Activated CD4-positive, CD25-positive, alpha-beta regulatory T cell treated with anti-CD3 and anti-CD28 coated beads, Interleukin-2, amount 50 U/mL, for 24 hours (primary cell): ENCODE results near the gene SLC35B2.

Experiments used
- ATAC-seq, 2 donors: fragments of 150-1000 bp; cut with Tn5 transposase; one replicate each; pipeline ENCODE4 v1.10.0; 2021; ENCODE audit warnings: mild to moderate bottlenecking in 1 of 2, moderate library complexity in 1 of 2

Gene SLC35B2

GRCh38 chr6:44266347-44266746 lies 9.0 kb upstream of the SLC35B2 start:
- no peak for ATAC-seq

- no peak for ATAC-seq
Observed at GRCh38 chr6:44265722-44266233, 8.4 kb upstream of the SLC35B2 start.

- peak; percentile 61 to 65 for ATAC-seq
Observed at GRCh38 chr6:44265007-44265721, 7.8 kb upstream of the SLC35B2 start, which contains the start of gene NFKBIE. NFKBIE (minus strand) TSS chr6:44265551; CDS start chr6:44265346, 205 bp downstream.

GRCh38 chr6:44264154-44265006 lies 7.1 kb upstream of the SLC35B2 start:
- ATAC-seq = peak; percentile 25 to 34

- ATAC-seq = peak; percentile 21 to 26
Observed at GRCh38 chr6:44263354-44264100, 6.2 kb upstream of the SLC35B2 start.

GRCh38 chr6:44262467-44263353 lies 5.4 kb upstream of the SLC35B2 start:
- ATAC-seq = peak; percentile 0 to 2

- no peak for ATAC-seq
Observed at GRCh38 chr6:44261581-44261980, 4.3 kb upstream of the SLC35B2 start.

GRCh38 chr6:44260451-44261297 lies 3.3 kb upstream of the SLC35B2 start:
- no peak for ATAC-seq

GRCh38 chr6:44260011-44260410 lies 2.7 kb upstream of the SLC35B2 start:
- no peak for ATAC-seq

GRCh38 chr6:44258921-44259320 lies 1.6 kb upstream of the SLC35B2 start:
- ATAC-seq = no peak

- no peak for ATAC-seq
Observed at GRCh38 chr6:44258325-44258863, 1.1 kb upstream of the SLC35B2 start.

- ATAC-seq = no peak
Observed at GRCh38 chr6:44257753-44258324, 511 bp upstream of the SLC35B2 start.

GRCh38 chr6:44256775-44257024 lies 628 bp downstream of the SLC35B2 start:
- ATAC-seq = peak; percentile 6

GRCh38 chr6:44255871-44256774 lies 1.2 kb downstream of the SLC35B2 start:
- ATAC-seq = peak; percentile 7

- peak; percentile 4 to 5 for ATAC-seq
Observed at GRCh38 chr6:44255105-44255808, 2.1 kb downstream of the SLC35B2 start.

GRCh38 chr6:44254191-44255104 lies 2.9 kb downstream of the SLC35B2 start:
- peak in 1 of 2 donors; percentile 1 for ATAC-seq

- ATAC-seq = no peak
Observed at GRCh38 chr6:44253307-44254101, 3.8 kb downstream of the SLC35B2 start.
